ENCODE results near the gene IPO4. TPM values are rescaled to one million over a fixed set of nuclear protein-coding genes. Genes with fewer than 3 reads are reported as not detected.
"Not testable (repeated sequence)": the region's sequence is repeated elsewhere in the genome, so short reads cannot be mapped to it uniquely, and the experiment has no call there.

Gene IPO4
- total RNA-seq, 2 donors from 2014 or later, result 46.6 to 47.3 TPM

- peak overlapping the region; percentile 94 for H3K4me3 Mint-ChIP-seq
- no peak for DNase-seq
- H3K27ac Mint-ChIP-seq, result peak overlapping the region; percentile 89
- H3K4me1 Mint-ChIP-seq, result peaks cover 40% of the 10 kb centered on the region
- H3K27me3 Mint-ChIP-seq, result no peaks in the 10 kb centered on the region
- H3K36me3 Mint-ChIP-seq (ENCODE audit: low read depth), result peaks cover 16% of the 10 kb centered on the region
- peak; percentile 46 for ATAC-seq
- no peaks in the 10 kb centered on the region for H3K9me3 ChIP-seq (ENCODE audit: control insufficient read depth, low read length, poor library complexity, severe bottlenecking)
Observed at GRCh38 chr14:24231263-24232120, 42.9 kb upstream of the IPO4 start.

GRCh38 chr14:24228902-24229301 is 40.3 kb upstream of the IPO4 start:
- H3K4me1 Mint-ChIP-seq, result peaks cover 27% of the 10 kb centered on the region
- peak overlapping the region; percentile 32 for H3K27ac Mint-ChIP-seq

GRCh38 chr14:24226473-24226872 is 37.9 kb upstream of the IPO4 start:
- no peaks in the 10 kb centered on the region for H3K9me3 ChIP-seq (ENCODE audit: control insufficient read depth, low read length, poor library complexity, severe bottlenecking)
- no peak for ATAC-seq
- peaks cover 5% of the 10 kb centered on the region for H3K36me3 Mint-ChIP-seq (ENCODE audit: low read depth)
- DNase-seq, result no peak
- H3K4me3 Mint-ChIP-seq, result no peak overlapping the region
- peak overlapping the region; percentile 72 for H3K27ac Mint-ChIP-seq
- no peaks in the 10 kb centered on the region for H3K27me3 Mint-ChIP-seq
- peaks cover 19% of the 10 kb centered on the region for H3K4me1 Mint-ChIP-seq

More at GRCh38 chr14:24228902-24229301, 40.3 kb upstream of the IPO4 start:
- ATAC-seq, result no peak
- H3K9me3 ChIP-seq (ENCODE audit: control insufficient read depth, low read length, poor library complexity, severe bottlenecking), result no peaks in the 10 kb centered on the region
- no peak for DNase-seq
- peaks cover 7% of the 10 kb centered on the region for H3K36me3 Mint-ChIP-seq (ENCODE audit: low read depth)
- H3K4me3 Mint-ChIP-seq, result no peak overlapping the region
- no peaks in the 10 kb centered on the region for H3K27me3 Mint-ChIP-seq

GRCh38 chr14:24224618-24225071 is 36.0 kb upstream of the IPO4 start:
- Mint-ChIP-seq H3K27ac (peak overlapping the region; percentile 34), H3K27me3 (no peaks in the 10 kb centered on the region), H3K4me3 (no peak overlapping the region), H3K36me3 (ENCODE audit: low read depth) (peaks cover 5% of the 10 kb centered on the region), H3K4me1 (peaks cover 15% of the 10 kb centered on the region)
- ATAC-seq (no peak), DNase-seq (no peak)
- no peaks in the 10 kb centered on the region for H3K9me3 ChIP-seq (ENCODE audit: control insufficient read depth, low read length, poor library complexity, severe bottlenecking)

- not testable (repeated sequence) for H3K36me3 Mint-ChIP-seq (ENCODE audit: low read depth); DNase-seq; ATAC-seq; H3K4me3 Mint-ChIP-seq; H3K27ac Mint-ChIP-seq; H3K9me3 ChIP-seq (ENCODE audit: control insufficient read depth, low read length, poor library complexity, severe bottlenecking); H3K27me3 Mint-ChIP-seq
- peaks cover 17% of the 10 kb centered on the region for H3K4me1 Mint-ChIP-seq
Observed at GRCh38 chr14:24222987-24223386, 34.4 kb upstream of the IPO4 start.

GRCh38 chr14:24219521-24219920 is 30.9 kb upstream of the IPO4 start:
- no peak overlapping the region for H3K27ac Mint-ChIP-seq
- no peaks in the 10 kb centered on the region for H3K27me3 Mint-ChIP-seq
- H3K4me1 Mint-ChIP-seq, result peaks cover 17% of the 10 kb centered on the region
- ATAC-seq (no peak), DNase-seq (no peak)
- no peaks in the 10 kb centered on the region for H3K9me3 ChIP-seq (ENCODE audit: control insufficient read depth, low read length, poor library complexity, severe bottlenecking)
- no peak overlapping the region for H3K4me3 Mint-ChIP-seq
- H3K36me3 Mint-ChIP-seq (ENCODE audit: low read depth), result peaks cover 2% of the 10 kb centered on the region

- peaks cover 19% of the 10 kb centered on the region for H3K4me1 Mint-ChIP-seq
- H3K9me3 ChIP-seq (ENCODE audit: control insufficient read depth, low read length, poor library complexity, severe bottlenecking), result no peaks in the 10 kb centered on the region
- peaks cover 2% of the 10 kb centered on the region for H3K36me3 Mint-ChIP-seq (ENCODE audit: low read depth)
- ATAC-seq (no peak), DNase-seq (no peak)
- H3K27ac Mint-ChIP-seq, result no peak overlapping the region
- no peak overlapping the region for H3K4me3 Mint-ChIP-seq
- H3K27me3 Mint-ChIP-seq, result no peaks in the 10 kb centered on the region
Observed at GRCh38 chr14:24219080-24219479, 30.5 kb upstream of the IPO4 start.

GRCh38 chr14:24216876-24217275 is 28.3 kb upstream of the IPO4 start:
- DNase-seq; H3K4me3 Mint-ChIP-seq; H3K27me3 Mint-ChIP-seq; H3K9me3 ChIP-seq (ENCODE audit: control insufficient read depth, low read length, poor library complexity, severe bottlenecking); H3K36me3 Mint-ChIP-seq (ENCODE audit: low read depth); H3K27ac Mint-ChIP-seq; ATAC-seq: not testable (repeated sequence)
- peaks cover 30% of the 10 kb centered on the region for H3K4me1 Mint-ChIP-seq

- peaks cover 7% of the 10 kb centered on the region for H3K36me3 Mint-ChIP-seq (ENCODE audit: low read depth)
Observed at GRCh38 chr14:24216345-24216699, 27.7 kb upstream of the IPO4 start.

GRCh38 chr14:24215495-24216344 is 27.1 kb upstream of the IPO4 start, which contains the start of gene MDP1:
TSS of gene MDP1 (minus strand) at chr14:24216066. CDS start at chr14:24215955, 111 bp downstream.
- ATAC-seq (peak; percentile 78), DNase-seq (peak; percentile 72 to 83 (median 79))
- Mint-ChIP-seq H3K4me1 (peaks cover 34% of the 10 kb centered on the region), H3K27ac (peak within 1 kb of the TSS; percentile 97), H3K27me3 (no peaks in the 10 kb centered on the region), H3K36me3 (ENCODE audit: low read depth) (peaks cover 7% of the 10 kb centered on the region), H3K4me3 (peak within 1 kb of the TSS; percentile 92)
- H3K9me3 ChIP-seq (ENCODE audit: control insufficient read depth, low read length, poor library complexity, severe bottlenecking), result no peaks in the 10 kb centered on the region

More at GRCh38 chr14:24216345-24216699, 27.7 kb upstream of the IPO4 start:
- Mint-ChIP-seq H3K27me3 (no peaks in the 10 kb centered on the region), H3K27ac (peak overlapping the region; percentile 97), H3K4me1 (peaks cover 34% of the 10 kb centered on the region), H3K4me3 (peak overlapping the region; percentile 92)
- ATAC-seq (no peak), DNase-seq (no peak)
- no peaks in the 10 kb centered on the region for H3K9me3 ChIP-seq (ENCODE audit: control insufficient read depth, low read length, poor library complexity, severe bottlenecking)

GRCh38 chr14:24213866-24214662 is 25.4 kb upstream of the IPO4 start:
- H3K27ac Mint-ChIP-seq, result peak overlapping the region; percentile 97
- peak overlapping the region; percentile 97 for H3K4me3 Mint-ChIP-seq
- H3K27me3 Mint-ChIP-seq, result no peaks in the 10 kb centered on the region
- ATAC-seq (no peak), DNase-seq (no peak)
- H3K4me1 Mint-ChIP-seq, result peaks cover 35% of the 10 kb centered on the region
- peaks cover 9% of the 10 kb centered on the region for H3K36me3 Mint-ChIP-seq (ENCODE audit: low read depth)
- H3K9me3 ChIP-seq (ENCODE audit: control insufficient read depth, low read length, poor library complexity, severe bottlenecking), result no peaks in the 10 kb centered on the region

GRCh38 chr14:24212924-24213865 is 24.6 kb upstream of the IPO4 start, which contains the start of gene CHMP4A:
TSS of gene CHMP4A (minus strand) at chr14:24213488. CDS start at chr14:24213439, 49 bp downstream.
- peak; percentile 90 to 93 (median 91) for DNase-seq
- peaks cover 9% of the 10 kb centered on the region for H3K36me3 Mint-ChIP-seq (ENCODE audit: low read depth)
- peaks cover 37% of the 10 kb centered on the region for H3K4me1 Mint-ChIP-seq
- no peaks in the 10 kb centered on the region for H3K27me3 Mint-ChIP-seq
- H3K4me3 Mint-ChIP-seq, result peak within 1 kb of the TSS; percentile 97
- peak within 1 kb of the TSS; percentile 97 for H3K27ac Mint-ChIP-seq
- H3K9me3 ChIP-seq (ENCODE audit: control insufficient read depth, low read length, poor library complexity, severe bottlenecking), result no peaks in the 10 kb centered on the region
- ATAC-seq, result peak; percentile 79
